Neural progenitor cell (in vitro differentiated cells): ENCODE results near the gene CENPM. TPM values are rescaled to one million over a fixed set of nuclear protein-coding genes. Genes with fewer than 3 reads are reported as not detected.
A peak's percentile ranks its signal among the peaks of the same experiment; 100 is the strongest.

Experiments used
- DNase-seq: peaks from one replicate; pipeline ENCODE4 v3.0.0-alpha.2; 2016; ENCODE audit warnings: low spot score
- H2AFZ ChIP-seq: fragments of 200-600 bp; sonication (generic); replicated peaks from 2 replicates; pipeline ENCODE4 v1.6.1; 2016; ENCODE audit warnings: antibody characterized with exemption
- H3F3A ChIP-seq: fragments of 200-600 bp; sonication (generic); 2 replicates; pipeline ENCODE4 v1.6.1; 2016; ENCODE audit warnings: antibody characterized with exemption, low read depth
- H3K27ac ChIP-seq: fragments of 200-600 bp; sonication (generic); 2 replicates; pipeline ENCODE4 v1.5.1; 2016; ENCODE audit warnings: mild to moderate bottlenecking
- H3K27me3 ChIP-seq: fragments of 200-600 bp; sonication (generic); 2 replicates; pipeline ENCODE4 v1.6.1; 2016; ENCODE audit warnings: mild to moderate bottlenecking, moderate library complexity
- H3K36me3 ChIP-seq: fragments of 200-600 bp; sonication (generic); 2 replicates; pipeline ENCODE4 v1.5.1; 2016
- H3K4me1 ChIP-seq: fragments of 200-600 bp; sonication (generic); 2 replicates; pipeline ENCODE4 v1.6.1; 2016; ENCODE audit warnings: mixed run types
- H3K4me2 ChIP-seq: fragments of 200-600 bp; sonication (generic); 2 replicates; pipeline ENCODE4 v1.6.1; 2016
- H3K4me3 ChIP-seq: fragments of 200-600 bp; sonication (generic); 2 replicates; pipeline ENCODE4 v1.5.1; 2016
- H3K79me2 ChIP-seq: fragments of 200-600 bp; sonication (generic); 2 replicates; pipeline ENCODE4 v1.6.1; 2016; ENCODE audit warnings: low read depth
- H3K9ac ChIP-seq: fragments of 200-600 bp; sonication (generic); 2 replicates; pipeline ENCODE4 v1.6.1; 2016
- H3K9me3 ChIP-seq: fragments of 200-600 bp; sonication (generic); 2 replicates; pipeline ENCODE4 v1.5.1; 2016; ENCODE audit warnings: low read depth
- H4K20me1 ChIP-seq: fragments of 200-600 bp; sonication (generic); 2 replicates; pipeline ENCODE4 v1.6.1; 2016; ENCODE audit warnings: low read depth
- H3K27ac Mint-ChIP-seq: 3 replicates; pipeline ENCODE4 v1.8.0; 2021; ENCODE audit warnings: mixed read lengths
- H3K27me3 Mint-ChIP-seq: 2 replicates; pipeline ENCODE4 v1.8.0; 2022; ENCODE audit warnings: low read depth, mild to moderate bottlenecking, inconsistent platforms, moderate library complexity, mixed read lengths; ENCODE audit not compliant: insufficient read depth
- H3K36me3 Mint-ChIP-seq: 3 replicates; pipeline ENCODE4 v1.8.0; 2021; ENCODE audit warnings: mixed read lengths
- H3K4me1 Mint-ChIP-seq: 3 replicates; pipeline ENCODE4 v1.8.0; 2021; ENCODE audit warnings: mixed read lengths
- H3K4me3 Mint-ChIP-seq: 3 replicates; pipeline ENCODE4 v1.8.0; 2021; ENCODE audit warnings: mild to moderate bottlenecking, moderate library complexity, mixed read lengths
- H3K9me3 Mint-ChIP-seq: 3 replicates; pipeline ENCODE4 v1.8.0; 2020; ENCODE audit warnings: mixed read lengths
- CTCF ChIP-seq: fragments of 200-600 bp; sonication (generic); IDR thresholded peaks from 2 replicates; pipeline ENCODE4 v1.5.1; 2017; ENCODE audit warnings: antibody characterized with exemption, mild to moderate bottlenecking
- EZH2 ChIP-seq: fragments of 200-600 bp; sonication (generic); IDR thresholded peaks from 2 replicates; pipeline ENCODE4 v1.6.1; 2017; ENCODE audit warnings: antibody characterized with exemption, mild to moderate bottlenecking, moderate library complexity
- EZH2phosphoT487 ChIP-seq: fragments of 200-600 bp; sonication (generic); IDR thresholded peaks from 2 replicates; pipeline ENCODE4 v1.6.1; 2017; ENCODE audit warnings: antibody characterized with exemption
- total RNA-seq: library from RNA; depleted of rRNA; stranded (reverse); fragments of >200 nt; gene quantifications from 2 replicates; pipeline ENCODE4 v1.2.3, GENCODE V29; 2015; ENCODE audit warnings: low replicate concordance

The CENPM gene
- total RNA-seq, 1 donor from 2014 or later: 20.2 TPM

GRCh38 chr22:41919357-41920224 lies 27.4 kb downstream of the CENPM start:
- peaks cover 14% of the 10 kb centered on the region for H3F3A ChIP-seq
- peak; percentile 53 for DNase-seq
- H3K9ac ChIP-seq: no peak overlapping the region
- H3K27ac ChIP-seq: no peak overlapping the region
- TF ChIP-seq CTCF (no peak), EZH2 (peak; percentile 83), EZH2phosphoT487 (peak; percentile 61)
- H3K27me3 ChIP-seq: peaks cover 100% of the 10 kb centered on the region
- H3K36me3 Mint-ChIP-seq: no peaks in the 10 kb centered on the region
- no peaks in the 10 kb centered on the region for H3K36me3 ChIP-seq
- H3K4me3 ChIP-seq: peak overlapping the region; percentile 37
- no peaks in the 10 kb centered on the region for H3K9me3 Mint-ChIP-seq
- no peak overlapping the region for H2AFZ ChIP-seq
- H3K4me2 ChIP-seq: peak overlapping the region; percentile 67
- peaks cover 43% of the 10 kb centered on the region for H3K27me3 Mint-ChIP-seq
- H3K4me1 ChIP-seq: peaks cover 20% of the 10 kb centered on the region
- no peaks in the 10 kb centered on the region for H3K79me2 ChIP-seq
- no peak overlapping the region for H3K27ac Mint-ChIP-seq
- H3K9me3 ChIP-seq: no peaks in the 10 kb centered on the region
- H3K4me1 Mint-ChIP-seq: peaks cover 20% of the 10 kb centered on the region
- peak overlapping the region; percentile 76 for H3K4me3 Mint-ChIP-seq
- peaks cover 60% of the 10 kb centered on the region for H4K20me1 ChIP-seq

DNA sequence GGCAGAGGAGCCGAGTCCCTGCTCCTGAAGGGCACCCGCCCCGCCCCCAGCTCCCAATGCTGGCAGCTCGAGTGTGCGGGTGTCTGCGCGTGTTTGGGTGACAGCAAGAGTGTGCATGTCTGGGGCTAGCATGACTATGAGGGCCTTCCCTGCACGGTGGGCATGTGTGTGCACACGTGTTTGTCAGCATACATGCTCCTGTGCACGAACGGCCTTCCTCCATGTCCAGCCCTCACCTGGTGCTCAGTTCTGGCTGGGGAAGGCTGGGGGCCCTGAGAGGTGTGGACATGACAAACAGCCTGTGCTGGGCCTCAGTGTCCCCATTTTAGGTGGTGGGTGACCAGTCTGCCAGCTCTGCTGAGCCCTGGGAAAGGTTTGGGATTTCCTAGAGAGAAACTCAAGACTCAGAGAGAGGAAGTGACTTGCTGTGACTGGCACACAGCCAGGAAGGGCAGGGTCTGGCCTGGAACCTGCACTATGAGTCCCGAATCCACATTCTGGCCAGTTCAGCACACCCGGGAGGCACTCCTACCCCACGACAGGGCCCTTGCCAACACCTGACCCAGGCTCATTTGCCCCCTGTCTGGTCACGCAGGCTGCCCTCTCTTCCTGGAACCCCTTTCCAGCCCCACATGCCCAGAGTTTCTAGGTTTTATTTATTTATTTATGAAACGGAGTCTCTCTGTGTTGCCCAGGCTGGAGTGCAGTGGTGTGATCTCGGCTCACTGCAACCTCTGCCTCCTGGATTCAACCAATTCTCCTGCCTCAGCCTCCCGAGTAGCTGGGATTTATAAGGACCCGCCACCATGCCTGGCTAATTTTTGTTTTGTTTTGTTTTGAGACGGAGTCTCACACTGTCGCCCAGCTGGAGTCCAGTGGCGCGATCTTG lies 28.8 kb downstream of the CENPM start:
- Histone ChIP-seq H2AFZ (no peak overlapping the region), H4K20me1 (peaks cover 69% of the 10 kb centered on the region), H3K9me3 (no peaks in the 10 kb centered on the region), H3K4me2 (no peak overlapping the region), H3K27ac (no peak overlapping the region), H3K9ac (no peak overlapping the region), H3K27me3 (peaks cover 100% of the 10 kb centered on the region), H3K4me1 (peaks cover 20% of the 10 kb centered on the region), H3K79me2 (no peaks in the 10 kb centered on the region), H3K4me3 (no peak overlapping the region), H3K36me3 (no peaks in the 10 kb centered on the region), H3F3A (peaks cover 14% of the 10 kb centered on the region)
- Mint-ChIP-seq H3K36me3 (no peaks in the 10 kb centered on the region), H3K27me3 (peaks cover 45% of the 10 kb centered on the region), H3K4me3 (peak overlapping the region; percentile 74), H3K9me3 (no peaks in the 10 kb centered on the region), H3K27ac (no peak overlapping the region), H3K4me1 (peaks cover 22% of the 10 kb centered on the region)
- TF ChIP-seq EZH2 (no peak), EZH2phosphoT487 (no peak), CTCF (no peak)
- DNase-seq: no peak

DNA sequence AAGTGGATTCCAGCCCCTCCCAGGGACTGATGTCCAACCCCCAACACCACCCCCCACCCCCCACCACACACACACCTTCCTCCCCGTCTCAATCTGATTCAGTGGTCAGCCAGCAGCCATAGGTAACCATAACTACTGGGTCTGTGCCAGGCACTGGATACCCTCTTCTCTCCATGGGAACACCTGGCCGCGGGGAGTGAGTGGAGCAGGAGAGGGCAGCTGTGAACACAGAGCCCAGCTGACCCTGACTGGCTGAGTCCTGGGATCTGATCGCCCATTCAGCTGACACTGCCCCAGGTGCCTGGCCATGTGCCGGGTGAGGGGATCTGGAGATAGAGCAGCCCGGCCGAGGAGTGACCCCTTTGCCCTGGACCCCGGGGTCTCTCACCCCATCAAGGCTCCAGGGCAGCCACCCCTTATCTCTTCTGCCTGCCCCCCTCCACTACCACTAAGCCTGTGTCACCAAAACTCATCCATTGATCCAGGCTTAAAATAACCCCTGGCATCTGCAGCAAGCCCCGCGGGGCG lies 29.5 kb downstream of the CENPM start:
- Histone ChIP-seq H3K27me3 (peaks cover 100% of the 10 kb centered on the region), H4K20me1 (peaks cover 76% of the 10 kb centered on the region), H3F3A (peaks cover 14% of the 10 kb centered on the region), H3K36me3 (no peaks in the 10 kb centered on the region), H3K4me3 (no peak overlapping the region), H3K9ac (no peak overlapping the region), H3K9me3 (no peaks in the 10 kb centered on the region), H3K4me2 (no peak overlapping the region), H3K4me1 (peaks cover 20% of the 10 kb centered on the region), H2AFZ (no peak overlapping the region), H3K79me2 (no peaks in the 10 kb centered on the region), H3K27ac (no peak overlapping the region)
- no peaks in the 10 kb centered on the region for H3K9me3 Mint-ChIP-seq
- H3K4me3 Mint-ChIP-seq: peak overlapping the region; percentile 62
- no peaks in the 10 kb centered on the region for H3K36me3 Mint-ChIP-seq
- no peak overlapping the region for H3K27ac Mint-ChIP-seq
- H3K4me1 Mint-ChIP-seq: peaks cover 22% of the 10 kb centered on the region
- DNase-seq: no peak
- H3K27me3 Mint-ChIP-seq: peaks cover 52% of the 10 kb centered on the region
- TF ChIP-seq EZH2 (no peak), EZH2phosphoT487 (no peak), CTCF (no peak)
